Heart right ventricle (tissue), 16 donors: ENCODE measurements around the gene SNAPC1. TPM values are rescaled to one million over a fixed set of nuclear protein-coding genes. Genes with fewer than 3 reads are reported as not detected.

Experiments used
- ATAC-seq, 8 donors: fragments of 200-7000 bp; cut with Tn5 transposase; one replicate each; pipeline ENCODE4 v1.9.1; 2020; ENCODE audit warnings: mild to moderate bottlenecking in 8 of 8, moderate library complexity in 8 of 8, moderate number of reproducible peaks in 1 of 8
- DNase-seq, 2 donors: peaks; one replicate each; pipeline ENCODE4 v3.0.0-alpha.2; 2020
- H3K27ac ChIP-seq, 10 donors: fragments of 200-600 bp; sonication (generic) in 2 of 10; one replicate each; pipeline versions ENCODE4 v1.5.0 to v1.8.0; 2020 to 2022; ENCODE audit warnings: mild to moderate bottlenecking in 3 of 10
- H3K27me3 ChIP-seq, 7 donors: fragments of 200-600 bp; one replicate each; pipeline ENCODE4 v1.8.0; 2021 to 2022; ENCODE audit warnings: mild to moderate bottlenecking in 2 of 7
- H3K36me3 ChIP-seq, 9 donors: fragments of 200-600 bp; sonication (generic) in 1 of 9; one replicate each; pipeline versions ENCODE4 v1.5.0 to v1.8.0; 2020 to 2022; ENCODE audit warnings: mild to moderate bottlenecking in 2 of 9
- H3K4me1 ChIP-seq, 9 donors: fragments of 200-600 bp; sonication (generic) in 1 of 9; one replicate each; pipeline versions ENCODE4 v1.5.0 to v1.8.0; 2020 to 2022; ENCODE audit warnings: mild to moderate bottlenecking in 4 of 9
- H3K4me3 ChIP-seq, 10 donors: fragments of 200-600 bp; sonication (generic) in 2 of 10; one replicate each; pipeline versions ENCODE4 v1.5.0 to v1.8.0; 2020 to 2022; ENCODE audit warnings: mild to moderate bottlenecking in 7 of 10, moderate library complexity in 2 of 10
- H3K9me3 ChIP-seq, 11 donors: fragments of 200-600 bp in 10 of 11; sonication (generic) in 2 of 11; one replicate each; pipeline versions ENCODE4 v1.5.0 to v1.8.0; 2013 to 2022; ENCODE audit warnings: mild to moderate bottlenecking in 2 of 11, control low read depth in 1 of 11, moderate library complexity in 1 of 11
- WGBS, 2 donors: extraction: QIAGEN DNeasy Blood & Tissue Kit; methylation state at CpG; one replicate each; pipeline ENCODE4 v1.1.7; 2013; ENCODE audit warnings: inconsistent platforms in 1 of 2; 5-methylcytosine and 5-hydroxymethylcytosine counted together
- intact Hi-C, 10 donors: fragments of 100-400 bp; cut with DNase I; formaldehyde crosslinking; loops; one replicate each; pipeline versions ENCODE4 v1.11.1 to v1.14.2; 2022
- polyA plus RNA-seq, 2 donors: library from polyadenylated mRNA; stranded (reverse); fragments of 200-250 nt; gene quantifications; one replicate each; pipeline ENCODE4 v1.2.3, GENCODE V29; 2013
- total RNA-seq, 10 donors: library from RNA; stranded (reverse); fragmentation: NEBNext Ultra II Directional in 3 of 10; extraction: Animal tissue kit (Norgen Biotek cat#: 25700) in 3 of 10; gene quantifications; one replicate each; pipeline versions ENCODE4 v1.2.1 to v1.2.4, GENCODE V29; 2021 to 2023
- TF ChIP-seq, protein P1 (sequence below), 9 donors: fragments of 200-600 bp; sonication (generic) in 2 of 9; IDR thresholded peaks; one replicate each; pipeline versions ENCODE4 v1.5.0 to v1.8.0; 2021 to 2022; ENCODE audit warnings: antibody characterized with exemption in 9 of 9, mild to moderate bottlenecking in 5 of 9, moderate library complexity in 1 of 9
- donor health status: Arrhythmogenic right ventricular cardiomyopathy.
- donor health status: ischemic (EF 13 %, LVEDD 7.1; RV severe dilation, severe dysfunction).
- donor health status: healthy with polysubstance abuse.
- donor health status: DM: no; HTN: yes; CAD: no.
- donor health status: DM: no; HTN: no; CAD: no.
- donor health status: ischemic (EF 25% LVEDD 6.9; RV normal size, moderate dysfunction).
- donor health status: ischemic (EF 25% LVEDD 5.7; RV mildly dilated, moderate dysfunction).
- donor health status: healthy.
- donor health status: DM: yes; HTN: yes; CAD: no.
- donor health status: Ischemic cardiomyopathy.
- donor health status: ischemic (EF 35%, LVEDD 5.7; RV mildly dilated, moderate dysfunction).
- donor health status: nonischemic (EF 11% LVEDD 7.7; RV severe dilation, severe dysfunction).
- donor health status: DM: yes; HTN: yes; CAD: no.
- donor health status: PGD.
- donor health status: ischemic (EF 29% LVEDD 5.4; RV normal size, mild dysfunction).
- donor health status: nonischemic (EF 23%, LVEDD 6.1; RV moderate dilation, normal function).

SNAPC1 gene
- total and polyA plus RNA-seq, 12 donors, result 4.2 to 11.9 (median 7.3) TPM

DNA sequence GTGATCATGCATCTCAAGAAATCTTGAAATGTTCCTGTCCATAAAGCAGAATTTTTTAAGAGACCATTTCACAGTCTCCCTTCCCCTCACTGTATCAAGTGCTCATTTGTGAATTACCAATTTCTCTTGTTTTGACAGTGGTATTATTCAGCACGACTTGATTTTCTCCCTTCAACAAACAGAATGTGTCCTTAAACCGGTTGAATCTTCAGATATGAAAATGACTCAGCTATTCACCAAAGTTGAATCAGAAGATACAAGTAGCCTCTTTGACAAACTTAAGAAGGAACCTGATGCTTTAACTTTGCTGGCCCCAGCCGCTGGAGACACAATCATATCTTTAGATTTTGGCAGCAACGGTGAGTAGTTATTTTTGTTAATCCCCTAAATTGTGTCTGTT lies 25.5 kb upstream of the SNAPC1 start:
- ATAC-seq, result no peak
- TF ChIP-seq, protein P1, sequence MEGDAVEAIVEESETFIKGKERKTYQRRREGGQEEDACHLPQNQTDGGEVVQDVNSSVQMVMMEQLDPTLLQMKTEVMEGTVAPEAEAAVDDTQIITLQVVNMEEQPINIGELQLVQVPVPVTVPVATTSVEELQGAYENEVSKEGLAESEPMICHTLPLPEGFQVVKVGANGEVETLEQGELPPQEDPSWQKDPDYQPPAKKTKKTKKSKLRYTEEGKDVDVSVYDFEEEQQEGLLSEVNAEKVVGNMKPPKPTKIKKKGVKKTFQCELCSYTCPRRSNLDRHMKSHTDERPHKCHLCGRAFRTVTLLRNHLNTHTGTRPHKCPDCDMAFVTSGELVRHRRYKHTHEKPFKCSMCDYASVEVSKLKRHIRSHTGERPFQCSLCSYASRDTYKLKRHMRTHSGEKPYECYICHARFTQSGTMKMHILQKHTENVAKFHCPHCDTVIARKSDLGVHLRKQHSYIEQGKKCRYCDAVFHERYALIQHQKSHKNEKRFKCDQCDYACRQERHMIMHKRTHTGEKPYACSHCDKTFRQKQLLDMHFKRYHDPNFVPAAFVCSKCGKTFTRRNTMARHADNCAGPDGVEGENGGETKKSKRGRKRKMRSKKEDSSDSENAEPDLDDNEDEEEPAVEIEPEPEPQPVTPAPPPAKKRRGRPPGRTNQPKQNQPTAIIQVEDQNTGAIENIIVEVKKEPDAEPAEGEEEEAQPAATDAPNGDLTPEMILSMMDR (IDR thresholded peaks at IDR 0.05), result no peak
- Histone ChIP-seq H3K4me3 (no peak overlapping the region), H3K4me1 (peaks cover 0 to 16% (median 7%) of the 10 kb centered on the region in 9 donors), H3K9me3 (no peaks in the 10 kb centered on the region), H3K27me3 (no peaks in the 10 kb centered on the region), H3K36me3 (peaks cover 0 to 100% (median 57%) of the 10 kb centered on the region in 9 donors), H3K27ac (peak overlapping the region in 2 of 10 donors; percentile 4 to 17)
- 54 to 57% methylated on average over 4 of the region's 4 CpGs for WGBS, 2 donors
- intact Hi-C loops, result loop anchor here in 3 of 10 donors (10.0 kb wide), 1 partner anchor 442 kb away; no protein-coding TSS in a partner anchor
- DNase-seq, result no peak

DNA sequence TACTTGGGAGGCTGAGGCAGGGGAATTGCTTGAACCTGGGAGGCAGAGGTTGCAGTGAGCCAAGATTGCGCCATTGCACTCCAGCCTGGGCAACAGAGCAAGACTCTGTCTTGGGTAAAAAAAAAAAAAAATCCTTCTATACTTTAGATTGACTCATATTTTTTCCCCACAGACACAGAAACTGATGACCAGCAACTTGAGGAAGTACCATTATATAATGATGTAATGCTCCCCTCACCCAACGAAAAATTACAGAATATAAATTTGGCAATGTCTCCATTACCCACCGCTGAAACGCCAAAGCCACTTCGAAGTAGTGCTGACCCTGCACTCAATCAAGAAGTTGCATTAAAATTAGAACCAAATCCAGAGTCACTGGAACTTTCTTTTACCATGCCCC lies 24.3 kb upstream of the SNAPC1 start:
- Histone ChIP-seq H3K27ac (peak overlapping the region in 1 of 10 donors; percentile 23), H3K27me3 (no peaks in the 10 kb centered on the region), H3K4me1 (peaks cover 0 to 16% (median 7%) of the 10 kb centered on the region in 9 donors), H3K9me3 (no peaks in the 10 kb centered on the region), H3K4me3 (no peak overlapping the region), H3K36me3 (peaks cover 0 to 100% (median 59%) of the 10 kb centered on the region in 9 donors)
- TF ChIP-seq, protein P1 (IDR thresholded peaks at IDR 0.05), result no peak
- intact Hi-C loops, result loop anchor here in 3 of 10 donors (10.0 kb wide), 1 partner anchor 443 kb away; no protein-coding TSS in a partner anchor
- ATAC-seq (no peak), DNase-seq (no peak)
- 88 to 90% methylated on average over 5 of the region's 5 CpGs for WGBS, 2 donors

DNA sequence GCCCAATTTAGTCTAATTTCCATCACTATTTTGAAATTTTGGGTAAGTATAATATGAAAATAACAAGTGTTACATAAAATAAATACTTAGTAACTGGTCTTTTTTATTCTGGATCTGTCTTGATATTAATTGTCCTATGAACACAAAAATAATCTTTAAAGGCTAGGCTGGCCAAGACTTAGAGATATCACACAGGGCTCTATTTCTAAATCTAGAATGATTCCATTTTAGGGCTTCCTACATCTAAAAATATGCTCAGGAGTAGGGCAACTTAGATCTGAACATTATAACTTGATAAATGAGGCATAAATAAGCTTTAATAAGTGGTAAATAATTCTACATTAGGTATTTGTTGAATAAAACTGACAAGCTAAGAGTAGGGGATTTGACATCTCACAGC lies 23.1 kb upstream of the SNAPC1 start:
- no peaks in the 10 kb centered on the region for H3K9me3 ChIP-seq
- H3K36me3 ChIP-seq, result peaks cover 0 to 100% (median 57%) of the 10 kb centered on the region in 9 donors
- intact Hi-C loops, result loop anchor here in 3 of 10 donors (10.0 kb wide), 1 partner anchor 444 kb away; no protein-coding TSS in a partner anchor
- H3K27me3 ChIP-seq, result no peaks in the 10 kb centered on the region
- peak in 2 of 8 donors; percentile 24 to 55 for ATAC-seq
- no peak overlapping the region for H3K4me3 ChIP-seq
- H3K4me1 ChIP-seq, result peaks cover 0 to 16% (median 7%) of the 10 kb centered on the region in 9 donors
- TF ChIP-seq, protein P1 (IDR thresholded peaks at IDR 0.05), result no peak
- DNase-seq, result no peak
- peak overlapping the region in 5 of 10 donors; percentile 19 to 52 (median 30) for H3K27ac ChIP-seq

DNA sequence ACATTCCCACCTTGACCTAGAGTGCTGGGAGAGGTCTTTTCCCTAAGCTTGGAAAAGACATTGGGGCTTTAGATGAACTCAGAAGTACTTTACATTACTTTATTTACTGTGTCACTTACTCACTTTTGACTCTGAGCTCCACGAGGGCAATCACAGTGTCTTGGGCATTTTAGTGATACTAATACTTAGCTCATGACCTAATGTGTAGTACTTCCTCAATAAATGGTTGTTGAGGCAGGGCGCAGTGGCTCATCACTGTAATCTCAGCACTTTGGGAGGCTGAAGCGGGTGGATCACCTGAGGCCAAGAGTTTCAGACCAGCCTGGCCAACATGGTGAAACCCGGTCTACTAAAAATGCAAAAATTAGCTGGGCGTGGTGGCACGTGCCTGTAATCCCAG lies 19.8 kb upstream of the SNAPC1 start:
- TF ChIP-seq, protein P1 (IDR thresholded peaks at IDR 0.05), result no peak
- ATAC-seq, result no peak
- no peaks in the 10 kb centered on the region for H3K9me3 ChIP-seq
- H3K36me3 ChIP-seq, result peaks cover 0 to 100% (median 56%) of the 10 kb centered on the region in 9 donors
- intact Hi-C loops, result no loop called here
- peaks cover 0 to 27% (median 15%) of the 10 kb centered on the region in 9 donors for H3K4me1 ChIP-seq
- no peak for DNase-seq
- no peaks in the 10 kb centered on the region for H3K27me3 ChIP-seq
- H3K27ac ChIP-seq, result peak overlapping the region in 1 of 10 donors; percentile 3
- 96 to 99% methylated on average over 6 of the region's 6 CpGs for WGBS, 2 donors
- no peak overlapping the region for H3K4me3 ChIP-seq
